ENCODE data around the gene TTC22.

DNA sequence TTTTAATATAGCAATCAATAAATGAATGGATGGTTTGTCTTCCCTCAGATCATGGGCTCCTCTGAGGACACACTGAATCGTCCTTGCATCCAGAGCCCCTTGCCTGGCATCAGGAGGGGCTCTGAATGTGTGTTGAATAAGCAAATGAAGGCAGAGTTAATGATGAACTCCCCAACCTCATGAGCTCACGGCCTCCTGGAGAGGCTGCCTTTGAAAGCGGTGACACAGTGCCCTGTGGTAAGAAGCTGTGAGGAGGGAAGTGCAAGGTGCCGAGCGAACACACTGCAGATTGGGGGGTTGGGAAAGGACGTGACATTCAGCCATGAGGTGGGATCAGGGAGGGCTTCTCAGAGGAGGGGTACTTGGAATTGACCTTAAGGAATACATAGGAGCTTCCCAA, 33.6 kb downstream of the TTC22 start:
- TF ChIP-seq, protein P1, sequence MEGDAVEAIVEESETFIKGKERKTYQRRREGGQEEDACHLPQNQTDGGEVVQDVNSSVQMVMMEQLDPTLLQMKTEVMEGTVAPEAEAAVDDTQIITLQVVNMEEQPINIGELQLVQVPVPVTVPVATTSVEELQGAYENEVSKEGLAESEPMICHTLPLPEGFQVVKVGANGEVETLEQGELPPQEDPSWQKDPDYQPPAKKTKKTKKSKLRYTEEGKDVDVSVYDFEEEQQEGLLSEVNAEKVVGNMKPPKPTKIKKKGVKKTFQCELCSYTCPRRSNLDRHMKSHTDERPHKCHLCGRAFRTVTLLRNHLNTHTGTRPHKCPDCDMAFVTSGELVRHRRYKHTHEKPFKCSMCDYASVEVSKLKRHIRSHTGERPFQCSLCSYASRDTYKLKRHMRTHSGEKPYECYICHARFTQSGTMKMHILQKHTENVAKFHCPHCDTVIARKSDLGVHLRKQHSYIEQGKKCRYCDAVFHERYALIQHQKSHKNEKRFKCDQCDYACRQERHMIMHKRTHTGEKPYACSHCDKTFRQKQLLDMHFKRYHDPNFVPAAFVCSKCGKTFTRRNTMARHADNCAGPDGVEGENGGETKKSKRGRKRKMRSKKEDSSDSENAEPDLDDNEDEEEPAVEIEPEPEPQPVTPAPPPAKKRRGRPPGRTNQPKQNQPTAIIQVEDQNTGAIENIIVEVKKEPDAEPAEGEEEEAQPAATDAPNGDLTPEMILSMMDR (IDR thresholded peaks at IDR 0.05): no peak
- no peak for TF ChIP-seq PHF8 (IDR thresholded peaks at IDR 0.05; ENCODE audit: borderline replicate concordance, low read depth)
- TF ChIP-seq, protein P2, sequence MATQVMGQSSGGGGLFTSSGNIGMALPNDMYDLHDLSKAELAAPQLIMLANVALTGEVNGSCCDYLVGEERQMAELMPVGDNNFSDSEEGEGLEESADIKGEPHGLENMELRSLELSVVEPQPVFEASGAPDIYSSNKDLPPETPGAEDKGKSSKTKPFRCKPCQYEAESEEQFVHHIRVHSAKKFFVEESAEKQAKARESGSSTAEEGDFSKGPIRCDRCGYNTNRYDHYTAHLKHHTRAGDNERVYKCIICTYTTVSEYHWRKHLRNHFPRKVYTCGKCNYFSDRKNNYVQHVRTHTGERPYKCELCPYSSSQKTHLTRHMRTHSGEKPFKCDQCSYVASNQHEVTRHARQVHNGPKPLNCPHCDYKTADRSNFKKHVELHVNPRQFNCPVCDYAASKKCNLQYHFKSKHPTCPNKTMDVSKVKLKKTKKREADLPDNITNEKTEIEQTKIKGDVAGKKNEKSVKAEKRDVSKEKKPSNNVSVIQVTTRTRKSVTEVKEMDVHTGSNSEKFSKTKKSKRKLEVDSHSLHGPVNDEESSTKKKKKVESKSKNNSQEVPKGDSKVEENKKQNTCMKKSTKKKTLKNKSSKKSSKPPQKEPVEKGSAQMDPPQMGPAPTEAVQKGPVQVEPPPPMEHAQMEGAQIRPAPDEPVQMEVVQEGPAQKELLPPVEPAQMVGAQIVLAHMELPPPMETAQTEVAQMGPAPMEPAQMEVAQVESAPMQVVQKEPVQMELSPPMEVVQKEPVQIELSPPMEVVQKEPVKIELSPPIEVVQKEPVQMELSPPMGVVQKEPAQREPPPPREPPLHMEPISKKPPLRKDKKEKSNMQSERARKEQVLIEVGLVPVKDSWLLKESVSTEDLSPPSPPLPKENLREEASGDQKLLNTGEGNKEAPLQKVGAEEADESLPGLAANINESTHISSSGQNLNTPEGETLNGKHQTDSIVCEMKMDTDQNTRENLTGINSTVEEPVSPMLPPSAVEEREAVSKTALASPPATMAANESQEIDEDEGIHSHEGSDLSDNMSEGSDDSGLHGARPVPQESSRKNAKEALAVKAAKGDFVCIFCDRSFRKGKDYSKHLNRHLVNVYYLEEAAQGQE (IDR thresholded peaks at IDR 0.05): no peak
- TF ChIP-seq FOXS1 (CRISPR knock-in tag; IDR thresholded peaks at IDR 0.05): no peak
- TF ChIP-seq MAFK (IDR thresholded peaks at IDR 0.05; ENCODE audit: partially characterized antibody): no peak
- no peak for TF ChIP-seq TP53 (CRISPR knock-in tag; IDR thresholded peaks at IDR 0.05)

Data from A549 (cell line).